Measurements from ENCODE around the gene ZNF322.

Gene ZNF322

DNA sequence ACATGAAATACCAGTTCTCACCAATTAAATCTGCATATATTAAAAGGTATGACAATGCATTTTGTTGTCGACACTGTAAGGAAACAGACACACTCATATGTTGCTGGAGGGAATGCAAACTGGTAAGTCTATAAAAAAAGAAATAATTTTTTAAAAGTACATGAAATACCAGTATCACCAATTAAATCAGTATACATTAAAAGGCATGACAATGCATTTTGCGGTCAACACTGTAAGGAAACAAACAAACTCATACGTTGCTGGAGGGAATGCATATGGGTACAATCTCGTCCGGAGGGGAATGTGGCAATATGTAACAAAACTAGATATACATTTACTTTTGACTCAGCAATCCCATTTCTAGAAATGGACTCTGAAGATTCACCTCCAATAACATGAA, 6.5 kb downstream of the ZNF322 start:
- FAIRE-seq, result no peak
- DNase-seq (ENCODE audit: insufficient read length, low spot score), result no peak
- TF ChIP-seq TAF1 (IDR thresholded peaks at IDR 0.05; ENCODE audit: low read depth, low read length) (no peak), PAX5 (IDR thresholded peaks at IDR 0.05; ENCODE audit: insufficient read depth, low read length, severe bottlenecking) (no peak), SPI1 (IDR thresholded peaks at IDR 0.05; ENCODE audit: low read depth, low read length) (no peak), POLR2A (IDR thresholded peaks at IDR 0.05; ENCODE audit: low read depth, low read length) (no peak), POLR2AphosphoS5 (IDR thresholded peaks at IDR 0.05; ENCODE audit: low read depth, low read length) (no peak), POU2F2 (IDR thresholded peaks at IDR 0.05; ENCODE audit: low read depth, low read length) (no peak)

DNA sequence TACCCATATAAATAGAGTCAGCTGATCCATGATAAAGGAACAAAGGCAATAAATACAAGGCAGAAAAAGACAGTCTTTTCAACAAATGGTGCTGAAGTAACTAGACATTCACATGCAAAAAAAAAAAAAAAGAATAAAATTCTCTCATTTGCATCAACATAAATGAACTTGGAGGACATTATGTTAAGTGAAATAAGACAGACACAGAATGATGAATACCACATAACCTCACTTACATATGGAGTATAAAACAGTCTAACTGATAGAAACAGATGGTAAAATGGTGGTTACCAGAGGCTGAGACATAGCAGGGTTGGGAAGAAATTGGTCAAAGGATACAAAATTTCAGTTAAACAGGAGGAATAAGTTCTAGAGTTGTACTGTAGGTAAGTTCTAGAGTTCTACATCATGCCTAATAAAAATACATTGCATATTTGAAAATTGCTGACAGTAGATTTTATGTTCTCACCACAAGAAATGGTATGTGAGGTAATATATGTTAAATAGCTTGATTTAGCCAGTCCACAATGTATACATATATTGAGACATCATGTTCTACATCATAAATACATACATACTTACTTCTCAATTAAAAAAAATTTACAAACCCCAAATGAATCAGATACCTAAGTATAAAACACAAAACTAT, 8.3 kb downstream of the ZNF322 start:
- DNase-seq (ENCODE audit: insufficient read length, low spot score) (no peak), FAIRE-seq (no peak)
- TF ChIP-seq POLR2A (IDR thresholded peaks at IDR 0.05; ENCODE audit: low read depth, low read length), result no peak
- no peak for TF ChIP-seq PAX5 (IDR thresholded peaks at IDR 0.05; ENCODE audit: insufficient read depth, low read length, severe bottlenecking)
- no peak for TF ChIP-seq POLR2AphosphoS5 (IDR thresholded peaks at IDR 0.05; ENCODE audit: low read depth, low read length)
- no peak for TF ChIP-seq TAF1 (IDR thresholded peaks at IDR 0.05; ENCODE audit: low read depth, low read length)
- no peak for TF ChIP-seq SPI1 (IDR thresholded peaks at IDR 0.05; ENCODE audit: low read depth, low read length)
- no peak for TF ChIP-seq POU2F2 (IDR thresholded peaks at IDR 0.05; ENCODE audit: low read depth, low read length)

DNA sequence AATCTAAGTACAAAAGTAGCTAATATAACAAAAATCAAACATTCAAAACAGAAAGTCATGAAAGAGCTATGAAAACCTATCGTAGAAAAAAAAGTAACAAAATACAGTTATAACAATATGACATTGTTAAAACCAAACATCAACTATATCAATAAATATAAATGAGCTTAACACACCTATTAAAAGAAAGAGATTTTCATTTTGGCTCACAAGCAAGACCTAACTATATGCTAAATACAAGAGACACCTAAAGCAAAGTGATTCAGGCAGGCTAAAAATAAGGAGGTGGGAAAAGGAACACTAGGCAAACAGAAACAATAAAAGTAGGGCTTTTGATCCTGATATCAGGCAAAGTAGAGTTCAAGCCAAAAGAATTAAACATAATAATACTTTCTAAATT, 13.5 kb downstream of the ZNF322 start:
- no peak for FAIRE-seq
- no peak for DNase-seq (ENCODE audit: insufficient read length, low spot score)
- TF ChIP-seq PAX5 (IDR thresholded peaks at IDR 0.05; ENCODE audit: insufficient read depth, low read length, severe bottlenecking), result no peak
- TF ChIP-seq POU2F2 (IDR thresholded peaks at IDR 0.05; ENCODE audit: low read depth, low read length), result no peak
- TF ChIP-seq SPI1 (IDR thresholded peaks at IDR 0.05; ENCODE audit: low read depth, low read length), result no peak
- TF ChIP-seq POLR2A (IDR thresholded peaks at IDR 0.05; ENCODE audit: low read depth, low read length), result no peak
- TF ChIP-seq POLR2AphosphoS5 (IDR thresholded peaks at IDR 0.05; ENCODE audit: low read depth, low read length), result no peak
- TF ChIP-seq TAF1 (IDR thresholded peaks at IDR 0.05; ENCODE audit: low read depth, low read length), result no peak

DNA sequence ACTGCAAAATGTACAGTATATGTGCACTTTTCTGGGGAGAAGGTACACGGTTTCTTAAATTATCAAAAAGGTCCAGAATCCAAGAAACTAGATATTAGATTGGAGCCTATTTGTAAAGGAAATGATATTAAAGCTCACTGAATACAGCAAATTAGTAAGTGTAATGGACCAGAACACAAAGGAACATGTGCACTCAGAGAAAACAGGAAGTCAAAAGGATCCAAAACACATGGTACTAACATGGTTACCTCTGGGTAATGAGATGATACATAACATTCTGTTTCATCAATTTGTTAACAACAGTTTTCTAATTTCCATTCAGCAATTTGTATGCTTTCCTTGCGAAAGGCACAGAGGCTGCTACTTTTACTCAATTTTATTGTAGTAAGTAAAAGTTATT, 18.7 kb downstream of the ZNF322 start:
- DNase-seq (ENCODE audit: insufficient read length, low spot score), result no peak
- FAIRE-seq, result no peak
- no peak for TF ChIP-seq TAF1 (IDR thresholded peaks at IDR 0.05; ENCODE audit: low read depth, low read length)
- no peak for TF ChIP-seq POU2F2 (IDR thresholded peaks at IDR 0.05; ENCODE audit: low read depth, low read length)
- no peak for TF ChIP-seq POLR2AphosphoS5 (IDR thresholded peaks at IDR 0.05; ENCODE audit: low read depth, low read length)
- TF ChIP-seq POLR2A (IDR thresholded peaks at IDR 0.05; ENCODE audit: low read depth, low read length), result no peak
- TF ChIP-seq SPI1 (IDR thresholded peaks at IDR 0.05; ENCODE audit: low read depth, low read length), result no peak
- no peak for TF ChIP-seq PAX5 (IDR thresholded peaks at IDR 0.05; ENCODE audit: insufficient read depth, low read length, severe bottlenecking)

DNA sequence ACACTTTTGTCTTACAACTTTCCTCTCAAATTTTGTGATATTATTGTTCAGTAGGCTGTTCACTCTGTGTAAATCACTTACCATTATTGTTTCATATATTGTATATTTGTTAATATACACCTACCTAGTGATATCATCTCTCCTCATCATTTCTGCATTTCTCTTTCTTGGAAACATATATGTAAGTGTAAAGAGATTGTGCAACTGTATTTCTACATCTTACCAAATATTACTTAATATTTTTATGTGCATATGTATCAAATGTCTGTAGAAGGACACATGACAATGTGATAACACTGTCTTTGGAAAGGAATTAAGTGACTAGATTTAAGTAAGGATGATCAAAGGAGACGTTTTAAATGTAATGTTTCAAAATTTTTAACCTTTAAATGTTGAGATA, 30.2 kb downstream of the ZNF322 start:
- no peak for DNase-seq (ENCODE audit: insufficient read length, low spot score)
- no peak for FAIRE-seq
- TF ChIP-seq TAF1 (IDR thresholded peaks at IDR 0.05; ENCODE audit: low read depth, low read length) (no peak), POLR2A (IDR thresholded peaks at IDR 0.05; ENCODE audit: low read depth, low read length) (no peak)

DNA sequence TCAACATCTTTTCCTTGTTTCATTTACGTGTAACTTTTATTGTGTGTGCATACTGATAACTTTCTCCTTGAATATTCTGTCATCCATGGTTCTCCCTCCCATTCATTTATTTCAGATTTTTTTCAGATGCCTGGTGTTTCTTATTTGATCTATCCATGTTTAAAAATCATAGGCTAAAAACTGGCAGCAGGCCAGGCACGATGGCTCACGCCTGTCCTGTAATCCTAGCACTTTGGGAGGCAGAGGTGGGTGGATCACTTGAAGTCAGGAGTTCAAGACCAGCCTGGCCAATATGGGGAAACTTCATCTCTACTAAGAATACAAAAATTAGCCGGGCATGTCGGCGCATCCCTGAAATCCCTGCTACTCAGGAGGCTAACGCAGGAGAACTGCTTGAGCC, 31.7 kb downstream of the ZNF322 start:
- no peak for DNase-seq (ENCODE audit: insufficient read length, low spot score)
- TF ChIP-seq POU2F2 (IDR thresholded peaks at IDR 0.05; ENCODE audit: low read depth, low read length) (no peak), POLR2AphosphoS5 (IDR thresholded peaks at IDR 0.05; ENCODE audit: low read depth, low read length) (no peak), PAX5 (IDR thresholded peaks at IDR 0.05; ENCODE audit: insufficient read depth, low read length, severe bottlenecking) (no peak), POLR2A (IDR thresholded peaks at IDR 0.05; ENCODE audit: low read depth, low read length) (no peak), TAF1 (IDR thresholded peaks at IDR 0.05; ENCODE audit: low read depth, low read length) (no peak), SPI1 (IDR thresholded peaks at IDR 0.05; ENCODE audit: low read depth, low read length) (no peak)
- FAIRE-seq, result no peak

DNA sequence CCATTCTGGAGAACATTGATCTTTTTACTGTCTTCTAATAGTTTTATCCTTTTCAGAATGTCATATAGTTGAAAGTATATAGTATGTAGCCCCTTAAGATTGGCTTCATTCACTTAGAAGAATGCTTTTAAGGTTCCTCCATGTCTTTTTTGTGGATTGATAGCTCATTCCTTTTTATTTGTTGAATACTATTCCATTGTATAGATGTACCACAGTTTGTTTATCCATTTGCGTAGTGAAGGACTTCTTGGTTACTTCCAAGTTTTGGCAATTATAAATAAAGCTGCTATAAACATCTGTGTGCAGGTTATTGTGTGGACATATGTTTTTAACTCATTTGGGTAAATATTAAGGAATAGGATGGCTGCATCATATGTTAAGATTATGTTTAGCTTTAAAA, 35.0 kb downstream of the ZNF322 start:
- DNase-seq (ENCODE audit: insufficient read length, low spot score) (no peak), FAIRE-seq (no peak)
- no peak for TF ChIP-seq PAX5 (IDR thresholded peaks at IDR 0.05; ENCODE audit: insufficient read depth, low read length, severe bottlenecking)
- TF ChIP-seq POLR2AphosphoS5 (IDR thresholded peaks at IDR 0.05; ENCODE audit: low read depth, low read length), result no peak
- no peak for TF ChIP-seq POU2F2 (IDR thresholded peaks at IDR 0.05; ENCODE audit: low read depth, low read length)
- TF ChIP-seq TAF1 (IDR thresholded peaks at IDR 0.05; ENCODE audit: low read depth, low read length), result no peak
- no peak for TF ChIP-seq SPI1 (IDR thresholded peaks at IDR 0.05; ENCODE audit: low read depth, low read length)
- no peak for TF ChIP-seq POLR2A (IDR thresholded peaks at IDR 0.05; ENCODE audit: low read depth, low read length)

DNA sequence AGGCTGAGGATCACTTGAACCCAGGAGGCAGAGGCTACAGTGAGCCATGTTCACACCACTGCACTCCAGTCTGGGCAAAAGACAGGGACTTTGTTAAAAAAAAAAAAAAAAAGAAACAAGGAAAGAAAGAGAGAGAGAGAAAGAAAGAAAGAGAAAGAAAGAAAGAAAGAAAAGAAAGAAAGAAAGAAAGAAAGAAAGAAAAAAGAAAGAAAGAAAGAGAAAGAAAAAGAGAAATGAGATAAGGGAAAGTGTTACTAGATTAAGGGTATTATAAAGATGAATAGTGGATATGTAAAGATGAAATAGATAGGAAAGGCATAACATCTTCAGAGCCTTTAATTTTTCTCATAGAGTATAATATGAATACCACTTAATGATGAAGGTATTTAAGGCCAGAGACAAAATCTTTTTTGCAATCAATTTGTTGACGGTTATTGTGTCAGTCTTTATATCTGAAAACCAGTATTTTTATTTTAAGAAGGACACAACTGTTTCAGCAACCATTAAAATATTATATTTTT, 36.1 kb downstream of the ZNF322 start:
- TF ChIP-seq PAX5 (IDR thresholded peaks at IDR 0.05; ENCODE audit: insufficient read depth, low read length, severe bottlenecking) (no peak), POLR2AphosphoS5 (IDR thresholded peaks at IDR 0.05; ENCODE audit: low read depth, low read length) (no peak), SPI1 (IDR thresholded peaks at IDR 0.05; ENCODE audit: low read depth, low read length) (no peak), TAF1 (IDR thresholded peaks at IDR 0.05; ENCODE audit: low read depth, low read length) (no peak)
- no peak for FAIRE-seq
- DNase-seq (ENCODE audit: insufficient read length, low spot score), result no peak

DNA sequence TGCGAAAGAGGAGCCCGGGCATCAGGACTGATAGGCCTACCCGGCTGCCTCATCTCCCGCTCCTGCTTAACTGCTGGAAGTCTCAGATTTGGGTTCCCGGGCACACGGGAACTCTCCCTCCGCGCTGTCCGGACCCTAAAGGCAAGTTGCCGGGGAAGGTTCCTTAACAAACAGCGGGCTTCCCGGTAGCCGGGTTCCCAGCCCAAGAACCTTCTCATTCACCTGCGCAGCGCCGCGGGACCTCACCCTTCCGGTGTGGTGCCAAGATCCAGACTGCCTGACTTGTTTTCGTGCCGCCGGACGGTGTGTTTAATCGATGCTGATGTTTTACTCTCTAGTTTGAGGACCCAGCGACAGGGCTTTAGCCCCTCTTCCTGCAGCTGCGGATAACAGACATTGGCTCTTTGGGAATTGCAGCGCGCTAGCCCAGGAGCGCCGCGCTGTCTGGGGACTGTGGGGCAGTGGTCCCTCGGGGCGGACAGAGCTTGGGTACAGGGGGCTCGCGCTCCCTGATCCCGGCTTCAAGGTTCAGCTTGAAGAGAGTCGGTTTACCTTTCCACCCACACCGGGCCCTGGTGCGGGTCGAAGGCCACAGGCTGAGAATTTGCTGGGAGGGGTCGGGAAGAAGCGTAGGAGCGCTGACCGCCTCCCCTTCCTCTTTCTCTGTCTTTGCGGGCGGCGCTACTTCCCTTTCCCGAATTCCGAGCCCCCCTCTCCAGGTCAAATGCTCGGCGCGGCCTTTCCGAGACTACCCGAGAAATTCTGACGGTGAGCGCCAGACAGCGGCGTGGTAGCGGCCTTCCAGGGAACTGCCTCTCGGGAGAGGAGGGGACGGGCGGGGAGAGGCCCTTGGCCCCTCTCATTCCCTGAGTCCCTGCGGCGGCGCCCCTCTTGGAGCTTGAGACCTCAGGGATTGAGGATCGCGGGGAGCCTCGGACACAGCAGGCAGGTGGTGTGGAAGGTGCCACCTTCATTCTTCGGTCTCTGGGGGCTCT, 45.6 kb downstream of the ZNF322 start:
- DNase-seq (ENCODE audit: insufficient read length, low spot score) (no peak), FAIRE-seq (no peak)
- TF ChIP-seq POU2F2 (IDR thresholded peaks at IDR 0.05; ENCODE audit: low read depth, low read length), result no peak
- TF ChIP-seq POLR2AphosphoS5 (IDR thresholded peaks at IDR 0.05; ENCODE audit: low read depth, low read length), result no peak
- no peak for TF ChIP-seq TAF1 (IDR thresholded peaks at IDR 0.05; ENCODE audit: low read depth, low read length)
- no peak for TF ChIP-seq PAX5 (IDR thresholded peaks at IDR 0.05; ENCODE audit: insufficient read depth, low read length, severe bottlenecking)
- TF ChIP-seq SPI1 (IDR thresholded peaks at IDR 0.05; ENCODE audit: low read depth, low read length), result no peak
- TF ChIP-seq POLR2A (IDR thresholded peaks at IDR 0.05; ENCODE audit: low read depth, low read length), result no peak

Measured in GM12891 (cell line).